OCI-LY7 (cell line): Measurements from ENCODE around the gene ABR.

Source experiments
- CTCF ChIP-seq: fragments of 200-600 bp; sonication (generic); conservative IDR thresholded peaks from 2 replicates; pipeline ENCODE4 v1.5.1; 2014; ENCODE audit warnings: mild to moderate bottlenecking, antibody characterized with exemption, low read length, moderate library complexity, mixed read lengths
- EZH2phosphoT487 ChIP-seq: fragments of 200-600 bp; sonication (generic); IDR thresholded peaks from 2 replicates; pipeline ENCODE4 v1.6.1; 2018; ENCODE audit warnings: low read depth, borderline replicate concordance, mild to moderate bottlenecking, mixed run types, antibody characterized with exemption, low read length, moderate library complexity, mixed read lengths

GRCh38 chr17:1226308-1226707 lies 46.5 kb upstream of the ABR start:
- TF ChIP-seq CTCF = no peak
- TF ChIP-seq EZH2phosphoT487 = no peak
